Naive thymus-derived CD8-positive, alpha-beta T cell (primary cell): ENCODE results near the gene C11orf98. TPM values are rescaled to one million over a fixed set of nuclear protein-coding genes. Genes with fewer than 3 reads are reported as not detected.
"Not testable (repeated sequence)": the region's sequence is repeated elsewhere in the genome, so short reads cannot be mapped to it uniquely, and the experiment has no call there.

Experiments used
- ATAC-seq, 2 donors: fragments of 150-1000 bp; cut with Tn5 transposase in 1 of 2; sonication (Bioruptor Pico), chemical (Tn5 transposase) in 1 of 2; 1 replicate in 1 of 2; 2 replicates in 1 of 2; pipeline ENCODE4 v1.10.0; 2021; ENCODE audit warnings: mild to moderate bottlenecking in 2 of 2, moderate library complexity in 2 of 2
- POLR2A ChIA-PET: fragments of 350-600 bp; sonication (Branson Sonifier 250); formaldehyde crosslinking; loops from one replicate; lab custom pipeline; 2021; ENCODE audit warnings: antibody characterized with exemption; lab: Charles Lee
- DNase-seq, 10 donors: peaks; one replicate each; pipeline versions ENCODE4 v3.0.0 to v3.0.0-alpha.2; 2020 to 2022
- H3K27ac Mint-ChIP-seq, 10 donors: one replicate each; pipeline ENCODE4 v1.8.0; 2020 to 2022; ENCODE audit warnings: mild to moderate bottlenecking in 10 of 10, mixed read lengths in 10 of 10, moderate library complexity in 4 of 10, inconsistent platforms in 1 of 10
- H3K27me3 Mint-ChIP-seq, 5 donors: one replicate each; pipeline ENCODE4 v1.8.0; 2021 to 2022; ENCODE audit warnings: mixed read lengths in 5 of 5
- H3K36me3 Mint-ChIP-seq, 3 donors: one replicate each; pipeline ENCODE4 v1.8.0; 2020 to 2022; ENCODE audit warnings: mixed read lengths in 3 of 3, mild to moderate bottlenecking in 2 of 3, inconsistent platforms in 1 of 3
- H3K4me1 Mint-ChIP-seq, 4 donors: one replicate each; pipeline ENCODE4 v1.8.0; 2021 to 2022; ENCODE audit warnings: mixed read lengths in 4 of 4
- H3K4me3 Mint-ChIP-seq, 10 donors: one replicate each; pipeline ENCODE4 v1.8.0; 2020 to 2022; ENCODE audit warnings: mild to moderate bottlenecking in 10 of 10, mixed read lengths in 10 of 10, moderate library complexity in 6 of 10, inconsistent platforms in 1 of 10
- H3K9me3 Mint-ChIP-seq, 9 donors: one replicate each; pipeline ENCODE4 v1.8.0; 2020 to 2022; ENCODE audit warnings: mixed read lengths in 9 of 9, mild to moderate bottlenecking in 3 of 9, inconsistent platforms in 1 of 9, moderate library complexity in 1 of 9
- polyA plus RNA-seq, 3 donors: library from polyadenylated mRNA; unstranded; fragments of 300-500 nt; fragmentation: Illumina TruSeq; gene quantifications; one replicate each; pipeline ENCODE4 v1.2.3, GENCODE V29; 2021
- total RNA-seq, 8 experiments: library from RNA in 2 of 8; stranded (reverse) in 2 of 8; gene quantifications; one replicate each; pipeline ENCODE4 v1.2.3 and lab custom pipeline; 2021 to 2026

Gene C11orf98
- total and polyA plus RNA-seq, 5 experiments from 2014 or later = 51.8 to 149 (median 99.9) TPM

GRCh38 chr11:62669420-62670161 lies 4.6 kb upstream of the C11orf98 start:
- peak overlapping the region in 9 of 10 donors; percentile 44 to 99 (median 86) for H3K27ac Mint-ChIP-seq
- peak overlapping the region in 9 of 10 donors; percentile 3 to 99 (median 28) for H3K4me3 Mint-ChIP-seq
- H3K4me1 Mint-ChIP-seq = peaks cover 27 to 68% (median 57%) of the 10 kb centered on the region in 4 donors
- POLR2A ChIA-PET = interaction anchor here (0.6 to 14.7 kb wide), 10 partner anchors 6 to 212 kb away, joined by 3 to 541 read pairs (median 40); partner anchors contain the start of genes B3GAT3, BSCL2, EML3 and GANAB
- DNase-seq (no peak), ATAC-seq (no peak)
- H3K36me3 Mint-ChIP-seq = peaks cover 0 to 16% (median 0%) of the 10 kb centered on the region in 3 donors
- H3K27me3 Mint-ChIP-seq = no peaks in the 10 kb centered on the region
- H3K9me3 Mint-ChIP-seq = no peaks in the 10 kb centered on the region

GRCh38 chr11:62667460-62667859 lies 2.5 kb upstream of the C11orf98 start:
- Mint-ChIP-seq H3K27me3 (no peaks in the 10 kb centered on the region), H3K9me3 (no peaks in the 10 kb centered on the region), H3K27ac (peak overlapping the region in 9 of 10 donors; percentile 17 to 86 (median 41)), H3K4me3 (peak overlapping the region; percentile 36 to 98 (median 95)), H3K36me3 (peaks cover 5 to 21% (median 7%) of the 10 kb centered on the region in 3 donors), H3K4me1 (peaks cover 31 to 71% (median 56%) of the 10 kb centered on the region in 4 donors)
- DNase-seq = no peak
- no peak for ATAC-seq
- POLR2A ChIA-PET = interaction anchor here (0.6 to 14.7 kb wide), 19 partner anchors 8 to 1603 kb away, joined by 3 to 541 read pairs (median 8); partner anchors contain the start of genes B3GAT3, EML3, GANAB and INTS5

- no peak for ATAC-seq
- H3K4me3 Mint-ChIP-seq = peak overlapping the region; percentile 94 to 98 (median 95)
- peaks cover 5 to 28% (median 7%) of the 10 kb centered on the region in 3 donors for H3K36me3 Mint-ChIP-seq
- POLR2A ChIA-PET = interaction anchor here (0.6 to 14.7 kb wide), 30 partner anchors 9 to 1604 kb away, joined by 3 to 541 read pairs (median 16); partner anchors contain the start of genes B3GAT3, BSCL2, EEF1G and EML3
- peak overlapping the region; percentile 28 to 97 (median 95) for H3K27ac Mint-ChIP-seq
- peaks cover 27 to 62% (median 51%) of the 10 kb centered on the region in 4 donors for H3K4me1 Mint-ChIP-seq
- H3K27me3 Mint-ChIP-seq = no peaks in the 10 kb centered on the region
- DNase-seq = no peak
- H3K9me3 Mint-ChIP-seq = no peaks in the 10 kb centered on the region
Observed at GRCh38 chr11:62666259-62666926, 1.4 kb upstream of the C11orf98 start.

GRCh38 chr11:62665599-62666258 lies 719 bp upstream of the C11orf98 start:
- Mint-ChIP-seq H3K36me3 (peaks cover 5 to 33% (median 7%) of the 10 kb centered on the region in 3 donors), H3K9me3 (no peaks in the 10 kb centered on the region), H3K4me3 (peak overlapping the region; percentile 94 to 98 (median 95)), H3K4me1 (peaks cover 22 to 55% (median 45%) of the 10 kb centered on the region in 4 donors), H3K27me3 (no peaks in the 10 kb centered on the region), H3K27ac (peak overlapping the region; percentile 86 to 97 (median 96))
- POLR2A ChIA-PET = interaction anchor here (0.7 to 14.7 kb wide), 45 partner anchors 9 to 1570 kb away, joined by 3 to 541 read pairs (median 10); partner anchors contain the start of genes B3GAT3, BSCL2, EEF1G and EML3
- ATAC-seq (peak; percentile 22 to 31), DNase-seq (peak in 9 of 10 donors; percentile 44 to 79 (median 55))

- no peaks in the 10 kb centered on the region for H3K9me3 Mint-ChIP-seq
- H3K27me3 Mint-ChIP-seq = no peaks in the 10 kb centered on the region
- H3K4me3 Mint-ChIP-seq = peak overlapping the region; percentile 94 to 98 (median 95)
- peak overlapping the region; percentile 86 to 97 (median 96) for H3K27ac Mint-ChIP-seq
- ATAC-seq = peak; percentile 61 to 71
- peaks cover 21 to 44% (median 40%) of the 10 kb centered on the region in 4 donors for H3K4me1 Mint-ChIP-seq
- peaks cover 5 to 33% (median 7%) of the 10 kb centered on the region in 3 donors for H3K36me3 Mint-ChIP-seq
- DNase-seq = peak in 7 of 10 donors; percentile 33 to 79 (median 62)
- POLR2A ChIA-PET = interaction anchor here (0.6 to 14.7 kb wide), 44 partner anchors 11 to 1572 kb away, joined by 3 to 541 read pairs (median 10); partner anchors contain the start of genes B3GAT3, BSCL2, EEF1G and EML3
Observed at GRCh38 chr11:62664405-62665074, 470 bp downstream of the C11orf98 start.

- DNase-seq (no peak), ATAC-seq (no peak)
- H3K4me3 Mint-ChIP-seq = peak overlapping the region in 1 of 10 donors; percentile 34
- POLR2A ChIA-PET = interaction anchor here (1.3 to 19.9 kb wide), 4 partner anchors 9 to 16 kb away, joined by 4 to 541 read pairs (median 24); partner anchors contain the start of genes C11orf98, CSKMT, GANAB and LBHD1
- peaks cover 0 to 8% (median 0%) of the 10 kb centered on the region in 3 donors for H3K36me3 Mint-ChIP-seq
- peaks cover 0 to 2% (median 0%) of the 10 kb centered on the region in 9 donors for H3K9me3 Mint-ChIP-seq
- peaks cover 10 to 17% (median 15%) of the 10 kb centered on the region in 4 donors for H3K4me1 Mint-ChIP-seq
- H3K27me3 Mint-ChIP-seq = no peaks in the 10 kb centered on the region
- peak overlapping the region in 1 of 10 donors; percentile 31 for H3K27ac Mint-ChIP-seq
Observed at GRCh38 chr11:62656796-62657429, 8.1 kb downstream of the C11orf98 start.

GRCh38 chr11:62654297-62654696 lies 10.7 kb downstream of the C11orf98 start:
- Mint-ChIP-seq H3K9me3 (peaks cover 0 to 2% (median 0%) of the 10 kb centered on the region in 9 donors), H3K27me3 (no peaks in the 10 kb centered on the region), H3K27ac (peak overlapping the region in 8 of 10 donors; percentile 31 to 100 (median 57)), H3K4me1 (peaks cover 12 to 32% (median 20%) of the 10 kb centered on the region in 4 donors), H3K36me3 (peaks cover 0 to 10% (median 0%) of the 10 kb centered on the region in 3 donors), H3K4me3 (peak overlapping the region; percentile 22 to 73 (median 50))
- ATAC-seq (no peak), DNase-seq (no peak)
- POLR2A ChIA-PET = interaction anchor here (0.7 to 19.9 kb wide), 10 partner anchors 10 to 1531 kb away, joined by 3 to 541 read pairs (median 9); partner anchors contain the start of genes B3GAT3, C11orf98, CSKMT and GANAB

- DNase-seq (peak in 4 of 10 donors; percentile 34 to 57 (median 44)), ATAC-seq (peak; percentile 6 to 49)
- peaks cover 12 to 37% (median 21%) of the 10 kb centered on the region in 4 donors for H3K4me1 Mint-ChIP-seq
Observed at GRCh38 chr11:62652161-62653006, 12.6 kb downstream of the C11orf98 start.

GRCh38 chr11:62650283-62650682 lies 14.7 kb downstream of the C11orf98 start:
- POLR2A ChIA-PET = interaction anchor here (0.5 to 19.9 kb wide), 8 partner anchors 10 to 104 kb away, joined by 3 to 541 read pairs (median 6); partner anchors contain the start of genes C11orf98, CSKMT, EML3 and LBHD1
- not testable (repeated sequence) for H3K27me3 Mint-ChIP-seq, H3K9me3 Mint-ChIP-seq, ATAC-seq, DNase-seq
- peaks cover 16 to 50% (median 34%) of the 10 kb centered on the region in 4 donors for H3K4me1 Mint-ChIP-seq
- H3K27ac Mint-ChIP-seq = peak overlapping the region in 4 of 10 donors; percentile 8 to 91 (median 34)
- H3K36me3 Mint-ChIP-seq = peaks cover 0 to 15% (median 0%) of the 10 kb centered on the region in 3 donors
- H3K4me3 Mint-ChIP-seq = peak overlapping the region in 1 of 10 donors; percentile 7

More at GRCh38 chr11:62652161-62653006, 12.6 kb downstream of the C11orf98 start:
- H3K36me3 Mint-ChIP-seq = peaks cover 0 to 15% (median 0%) of the 10 kb centered on the region in 3 donors
- H3K27ac Mint-ChIP-seq = peak overlapping the region; percentile 82 to 100 (median 94)
- POLR2A ChIA-PET = interaction anchor here (0.6 to 19.9 kb wide), 25 partner anchors 8 to 1555 kb away, joined by 3 to 541 read pairs (median 6); partner anchors contain the start of genes B3GAT3, BSCL2, C11orf98 and CSKMT
- H3K27me3 Mint-ChIP-seq = no peaks in the 10 kb centered on the region
- peaks cover 0 to 2% (median 0%) of the 10 kb centered on the region in 9 donors for H3K9me3 Mint-ChIP-seq
- H3K4me3 Mint-ChIP-seq = peak overlapping the region; percentile 86 to 96 (median 92)
